ENCODE measurements around the gene RAPSN.

GRCh38 chr11:47408598-47409439 lies 40.1 kb downstream of the RAPSN start:
- TF ChIP-seq, protein P1, sequence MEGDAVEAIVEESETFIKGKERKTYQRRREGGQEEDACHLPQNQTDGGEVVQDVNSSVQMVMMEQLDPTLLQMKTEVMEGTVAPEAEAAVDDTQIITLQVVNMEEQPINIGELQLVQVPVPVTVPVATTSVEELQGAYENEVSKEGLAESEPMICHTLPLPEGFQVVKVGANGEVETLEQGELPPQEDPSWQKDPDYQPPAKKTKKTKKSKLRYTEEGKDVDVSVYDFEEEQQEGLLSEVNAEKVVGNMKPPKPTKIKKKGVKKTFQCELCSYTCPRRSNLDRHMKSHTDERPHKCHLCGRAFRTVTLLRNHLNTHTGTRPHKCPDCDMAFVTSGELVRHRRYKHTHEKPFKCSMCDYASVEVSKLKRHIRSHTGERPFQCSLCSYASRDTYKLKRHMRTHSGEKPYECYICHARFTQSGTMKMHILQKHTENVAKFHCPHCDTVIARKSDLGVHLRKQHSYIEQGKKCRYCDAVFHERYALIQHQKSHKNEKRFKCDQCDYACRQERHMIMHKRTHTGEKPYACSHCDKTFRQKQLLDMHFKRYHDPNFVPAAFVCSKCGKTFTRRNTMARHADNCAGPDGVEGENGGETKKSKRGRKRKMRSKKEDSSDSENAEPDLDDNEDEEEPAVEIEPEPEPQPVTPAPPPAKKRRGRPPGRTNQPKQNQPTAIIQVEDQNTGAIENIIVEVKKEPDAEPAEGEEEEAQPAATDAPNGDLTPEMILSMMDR (IDR thresholded peaks at IDR 0.05), result no peak
- TF ChIP-seq POLR2A (IDR thresholded peaks at IDR 0.05), result no peak
